HG02981 (cell line): ENCODE measurements around the gene ZNF740.

ENCODE experiments used
- ATAC-seq: cut with Tn5 transposase; IDR thresholded peaks from one replicate; pipeline ENCODE4 v1.9.1; 2021; ENCODE audit warnings: mild to moderate bottlenecking, moderate library complexity; ENCODE audit not compliant: unreplicated experiment

Gene ZNF740

DNA sequence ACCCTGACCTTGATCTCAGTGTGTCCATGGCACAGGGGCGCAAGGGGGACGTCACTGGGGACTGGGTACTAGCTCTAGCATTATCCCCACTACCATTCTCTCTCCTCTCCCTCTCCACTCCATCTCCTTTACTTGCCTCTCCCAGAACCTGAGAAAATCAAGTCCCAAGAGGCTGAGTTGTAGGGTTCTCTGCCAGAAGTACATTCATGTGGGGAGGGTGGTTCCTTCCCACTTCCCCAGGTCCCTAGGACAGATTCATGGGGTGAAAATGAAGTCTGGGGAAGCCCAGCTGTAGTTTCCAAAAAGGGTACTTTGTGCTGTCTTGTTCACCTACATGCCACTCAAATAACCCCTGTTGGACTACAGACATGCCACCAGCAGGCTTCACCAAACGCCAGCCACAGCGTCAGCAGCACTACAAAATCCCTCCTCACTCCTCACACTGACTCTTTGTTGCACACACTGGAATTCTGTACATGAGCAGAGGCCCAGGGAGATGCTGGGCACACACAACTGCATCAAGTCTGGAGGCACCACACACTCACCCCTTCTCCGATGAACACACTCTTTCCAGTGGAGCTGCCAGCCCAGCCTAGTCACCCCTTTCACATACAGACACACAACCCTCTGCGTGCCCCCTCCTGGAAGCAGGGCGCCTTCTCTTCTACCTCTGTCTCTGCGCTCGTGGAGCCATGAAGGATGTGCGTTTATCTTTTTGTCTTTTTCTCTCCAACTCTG lies 44.5 kb downstream of the ZNF740 start:
- ATAC-seq: no peak

DNA sequence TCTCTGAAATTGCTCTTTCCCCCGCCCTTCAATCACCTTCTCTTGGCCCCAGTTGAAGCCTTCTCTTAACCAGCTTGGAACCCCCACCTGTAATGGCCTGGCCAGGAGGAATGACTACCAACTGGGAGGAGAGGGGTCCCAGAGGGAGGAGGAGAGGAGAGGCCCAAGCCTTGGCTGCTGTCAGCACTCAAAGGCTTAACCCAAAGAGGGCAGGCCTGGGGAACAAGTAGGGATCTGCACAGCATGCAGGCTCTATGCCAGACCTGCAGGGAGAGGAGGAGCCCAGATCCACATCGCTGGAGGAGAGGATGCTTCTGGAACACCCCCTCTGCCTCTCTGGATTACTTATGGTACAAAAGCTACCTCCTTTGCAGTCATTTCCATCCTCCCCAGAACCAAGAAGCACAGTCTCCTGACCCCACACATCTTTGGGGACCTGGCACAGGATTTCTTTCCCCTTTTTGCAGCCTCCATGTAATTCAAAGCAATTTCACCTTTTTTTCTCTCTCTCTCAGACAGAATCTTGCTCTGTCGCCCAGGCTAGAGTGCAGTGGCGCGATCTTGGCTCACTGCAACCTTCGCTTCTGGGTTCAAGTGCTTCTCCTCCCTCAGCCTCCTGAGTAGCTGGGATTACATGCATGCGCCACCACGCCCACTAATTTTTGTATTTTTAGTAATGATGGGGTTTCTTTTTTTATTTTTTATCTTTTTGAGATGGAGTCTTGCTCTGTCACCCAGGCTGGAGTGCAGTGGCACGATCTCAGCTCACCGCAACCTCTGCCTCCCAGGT lies 45.3 kb downstream of the ZNF740 start:
- ATAC-seq: no peak

DNA sequence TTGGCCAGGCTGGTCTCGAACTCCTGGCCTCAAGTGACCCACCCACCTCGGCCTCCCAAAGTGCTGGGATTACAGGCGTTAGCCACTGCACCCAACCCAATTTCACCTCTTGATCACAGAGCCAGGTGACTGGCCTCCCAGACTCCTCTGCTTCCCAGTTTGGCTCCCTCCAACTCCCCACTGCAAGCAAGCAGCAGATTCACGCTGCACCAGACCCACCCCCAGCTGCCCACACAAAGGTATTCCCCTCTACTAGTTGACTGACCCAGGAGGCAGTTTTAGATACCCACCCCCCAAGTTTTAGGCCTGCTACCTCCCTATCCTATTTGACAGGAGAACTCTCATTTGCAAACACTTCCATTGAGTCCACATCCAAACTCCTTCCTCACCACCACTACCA lies 46.3 kb downstream of the ZNF740 start:
- ATAC-seq: no peak

DNA sequence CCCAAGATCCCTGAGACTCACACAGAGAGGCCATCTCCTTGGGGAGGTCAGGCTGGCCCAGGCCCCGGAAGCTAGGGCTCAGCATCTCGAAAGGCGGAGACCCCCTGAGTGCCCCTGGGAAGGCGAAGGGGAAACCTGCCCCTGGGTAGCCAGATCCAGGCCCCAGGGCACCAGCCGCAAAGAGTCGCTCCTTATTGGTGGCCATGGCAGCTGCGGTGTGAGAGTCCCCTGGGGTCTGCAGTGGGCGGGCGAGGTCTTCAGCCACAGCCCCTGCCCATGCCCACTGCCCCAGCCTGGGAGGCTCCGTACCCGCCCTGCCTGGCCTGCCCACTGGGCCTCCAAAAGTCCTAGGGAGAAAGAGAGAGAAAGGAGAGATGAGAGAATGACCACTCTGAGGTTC lies 46.8 kb downstream of the ZNF740 start:
- no peak for ATAC-seq

DNA sequence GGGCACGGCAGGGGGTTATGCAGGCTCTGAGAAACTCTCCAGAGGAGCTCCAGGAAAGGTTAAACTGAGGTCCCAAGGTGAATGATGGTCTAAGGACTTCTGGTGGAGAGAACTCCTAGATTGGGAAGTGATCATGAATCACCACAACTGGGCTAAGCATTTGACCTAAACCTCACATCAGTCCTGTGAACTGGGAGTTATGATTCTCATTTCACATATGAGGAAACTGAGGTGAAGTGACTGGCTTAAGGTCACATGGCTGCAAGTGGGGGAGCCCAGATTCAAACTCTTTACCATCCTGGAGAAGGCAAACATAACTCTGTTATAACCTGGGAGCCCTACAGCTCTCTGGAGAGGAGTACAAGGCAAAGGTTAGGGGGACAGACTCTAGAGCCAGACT lies 47.3 kb downstream of the ZNF740 start:
- ATAC-seq: no peak

DNA sequence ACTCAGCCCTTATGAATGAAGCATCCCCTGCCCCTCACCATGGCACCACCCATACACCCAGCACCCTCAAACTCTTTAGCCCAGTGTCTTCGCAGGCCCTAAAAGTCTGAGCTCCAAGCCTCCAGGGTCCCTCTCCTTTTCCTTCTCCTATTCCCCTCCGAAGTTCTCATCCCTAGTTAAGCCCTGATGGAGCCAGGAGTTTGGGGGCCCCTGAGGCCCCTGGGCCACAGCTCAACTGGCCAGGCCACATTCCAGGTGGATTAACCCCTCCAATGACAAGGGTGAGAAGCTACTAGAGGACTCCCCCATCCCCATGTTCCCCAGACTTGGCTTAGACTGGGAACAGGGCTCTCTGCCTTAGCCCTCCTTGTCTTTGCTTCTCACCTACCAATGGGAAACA lies 48.9 kb downstream of the ZNF740 start:
- no peak for ATAC-seq

DNA sequence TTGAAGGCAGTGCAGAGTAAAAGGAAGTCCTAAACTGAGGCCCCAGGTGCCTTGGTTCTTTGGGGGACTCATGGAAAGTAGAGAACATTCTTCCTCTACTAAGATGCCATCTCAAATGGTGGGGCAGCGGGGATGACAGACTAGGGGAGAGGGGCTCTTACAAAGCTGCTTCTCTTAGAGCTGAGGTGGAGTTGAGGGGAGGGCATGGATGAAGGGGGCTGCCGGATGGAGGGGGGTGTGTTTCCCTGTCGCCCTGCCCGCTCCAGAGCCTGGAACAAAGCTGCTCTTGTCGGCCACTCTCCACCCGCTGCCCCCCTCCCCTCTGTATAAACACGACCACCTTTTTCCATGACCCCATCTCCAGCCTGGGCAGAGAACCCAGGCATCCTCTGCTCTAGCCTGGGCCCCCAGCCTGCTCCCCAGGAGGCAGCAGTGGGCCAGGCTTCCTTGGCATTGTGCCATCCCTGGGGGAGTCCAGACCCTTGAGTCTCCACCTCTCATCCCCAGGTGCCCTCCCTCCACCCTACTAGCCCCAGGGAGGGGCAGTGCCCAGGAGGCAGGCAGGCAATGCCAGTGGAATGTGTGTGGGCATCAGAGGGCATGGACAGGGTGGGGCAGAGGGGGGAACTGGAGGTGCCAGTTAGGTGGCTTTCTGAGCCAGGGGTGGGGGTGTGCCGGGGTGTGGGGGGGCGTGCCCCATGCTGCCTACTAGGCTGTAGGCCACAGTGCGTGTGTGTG lies 49.8 kb downstream of the ZNF740 start:
- no peak for ATAC-seq

DNA sequence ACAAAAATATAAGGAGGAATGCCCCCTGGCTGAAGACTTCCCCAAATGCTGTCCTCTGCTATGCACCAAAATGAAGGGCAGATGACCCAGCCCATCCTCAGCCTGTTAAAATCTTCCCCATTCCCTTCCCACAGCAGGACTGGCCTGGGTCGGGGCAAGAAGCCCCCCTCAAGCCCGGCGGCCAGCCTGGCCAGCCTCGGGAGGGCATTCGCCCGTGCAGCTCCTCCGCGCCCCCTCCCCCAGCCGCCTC lies 51.1 kb downstream of the ZNF740 start:
- no peak for ATAC-seq

DNA sequence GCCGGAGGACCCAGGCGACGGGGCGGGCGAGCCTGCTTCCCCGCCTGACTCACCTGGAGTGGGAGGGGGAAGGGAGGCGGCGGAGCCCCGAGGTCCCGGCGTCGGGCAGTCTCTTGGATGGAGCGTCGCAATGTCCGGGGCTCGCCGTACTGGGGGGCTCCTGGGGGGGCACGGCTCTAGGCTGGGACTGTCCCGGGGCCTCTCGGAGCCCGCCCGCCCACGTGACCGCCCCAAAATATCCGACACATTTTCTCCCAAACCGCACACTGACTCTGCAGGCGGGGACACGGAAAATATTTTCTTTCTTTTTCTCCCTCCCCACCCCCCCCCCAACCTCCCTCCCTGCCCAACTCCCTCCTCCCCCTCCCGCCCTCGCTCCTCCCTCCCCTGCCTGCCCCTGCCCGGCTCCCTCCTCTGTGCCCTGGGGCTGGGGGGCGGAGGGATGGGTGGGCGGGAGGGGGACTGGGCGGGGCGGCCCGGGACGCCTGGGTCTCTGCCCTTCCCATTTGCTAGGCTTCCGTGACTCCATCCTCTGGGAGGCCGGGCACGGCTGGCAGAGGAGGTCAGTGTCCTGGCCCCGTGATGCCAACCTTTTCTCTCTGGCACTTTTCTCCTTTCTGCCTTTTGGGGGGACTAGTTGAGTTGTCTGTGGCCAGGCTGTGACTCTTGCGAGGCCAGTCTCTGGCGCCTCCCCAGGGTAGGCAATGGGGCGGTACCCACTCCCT lies 51.6 kb downstream of the ZNF740 start, which contains the start of gene RARG:
Gene RARG, minus strand, starts transcription at position 289 of the 725 bp plus-strand sequence. CDS start 4,664 bp downstream, outside the sequence.
- no peak for ATAC-seq

DNA sequence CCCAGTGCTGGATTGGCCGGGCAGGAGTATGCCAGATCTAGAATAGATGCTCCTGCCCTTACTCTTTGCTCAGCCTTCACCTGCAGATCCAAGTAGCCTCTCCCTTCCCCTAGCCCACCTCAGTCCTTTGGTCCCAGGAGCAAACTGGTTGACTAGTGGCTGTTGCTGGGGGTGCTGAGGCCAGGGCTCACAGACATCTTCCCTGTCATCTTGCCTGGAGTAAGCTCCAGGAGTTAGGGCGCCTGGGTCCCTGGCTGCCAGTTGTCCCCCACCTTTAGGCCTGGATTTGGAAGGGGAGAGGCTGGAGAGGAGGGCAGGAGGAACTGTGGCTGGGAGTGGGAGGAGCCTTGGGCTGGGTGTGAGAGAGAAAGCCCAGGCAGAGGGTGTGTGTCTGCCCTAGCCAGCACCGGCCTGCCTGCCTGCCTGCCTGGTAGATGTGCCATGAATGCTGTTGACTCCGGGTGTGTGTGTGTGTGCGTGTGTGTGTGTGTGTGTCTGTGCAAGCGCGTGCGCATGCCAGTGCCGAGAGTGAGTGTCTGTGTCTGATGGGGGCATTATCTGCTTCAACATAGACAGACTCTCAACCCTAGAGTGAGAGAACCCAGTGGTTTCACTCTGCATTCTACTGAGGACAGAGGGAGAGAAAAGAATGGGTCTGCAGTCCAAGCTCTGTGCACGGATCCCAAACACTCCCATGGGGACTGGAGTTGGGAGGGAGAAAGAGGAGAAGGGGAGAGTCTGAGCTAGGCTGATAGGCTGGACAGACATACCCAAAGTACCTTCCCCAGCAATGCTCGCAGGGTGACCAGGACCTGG lies 52.3 kb downstream of the ZNF740 start:
- no peak for ATAC-seq

DNA sequence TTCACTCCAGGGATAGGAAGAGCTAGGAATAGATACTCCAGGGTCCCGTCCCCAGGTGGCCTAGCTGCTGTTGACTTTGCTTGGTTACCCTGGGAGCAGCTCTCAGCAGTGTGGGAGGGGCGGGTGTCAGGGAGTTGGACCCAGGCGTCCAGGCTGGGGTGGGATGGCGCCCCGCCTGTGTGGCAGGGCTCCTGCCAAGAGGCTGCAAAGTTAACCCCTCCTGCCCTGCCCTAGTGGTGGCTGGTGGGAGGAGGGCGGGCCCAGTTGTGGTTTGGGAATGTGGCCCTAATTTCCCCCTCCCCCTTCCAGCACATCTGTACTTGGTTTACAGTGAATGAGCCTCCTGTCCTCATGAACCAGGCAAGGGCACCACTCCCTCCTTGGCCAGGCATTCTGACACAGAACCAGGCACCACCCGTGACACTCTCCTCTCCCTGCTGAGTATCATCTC lies 53.2 kb downstream of the ZNF740 start:
- ATAC-seq: no peak

DNA sequence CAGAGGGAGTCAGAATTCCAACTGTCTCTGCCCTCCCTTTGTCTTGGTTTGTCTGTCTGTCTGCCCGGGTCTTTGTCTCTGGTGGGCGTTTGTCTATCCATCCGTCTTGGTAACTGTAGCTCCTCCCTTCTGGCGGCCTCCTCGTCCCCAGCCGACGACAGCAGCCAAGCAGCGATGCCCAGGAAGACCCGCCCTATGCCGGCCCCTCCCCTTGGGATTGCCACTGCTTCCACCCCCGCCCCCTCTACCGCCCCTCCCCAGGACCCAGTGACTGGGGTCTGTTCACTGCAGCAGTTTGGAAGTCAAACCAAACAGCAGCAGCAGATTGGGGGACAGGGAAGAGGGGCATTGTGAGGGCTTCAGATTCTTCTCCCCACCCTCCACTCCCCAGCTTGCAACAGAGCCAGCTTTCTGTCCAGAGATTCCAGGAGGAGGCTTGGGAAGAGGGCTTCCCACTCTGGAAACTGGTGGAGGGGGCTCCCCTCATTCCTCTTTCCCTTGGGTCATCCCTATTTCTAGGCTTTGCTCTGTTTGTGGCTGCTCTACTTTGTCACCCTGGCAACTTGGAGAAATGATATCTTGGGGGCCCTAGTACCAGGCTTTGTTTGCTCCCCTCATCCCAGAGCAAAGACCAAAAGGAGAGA lies 53.9 kb downstream of the ZNF740 start:
- no peak for ATAC-seq

DNA sequence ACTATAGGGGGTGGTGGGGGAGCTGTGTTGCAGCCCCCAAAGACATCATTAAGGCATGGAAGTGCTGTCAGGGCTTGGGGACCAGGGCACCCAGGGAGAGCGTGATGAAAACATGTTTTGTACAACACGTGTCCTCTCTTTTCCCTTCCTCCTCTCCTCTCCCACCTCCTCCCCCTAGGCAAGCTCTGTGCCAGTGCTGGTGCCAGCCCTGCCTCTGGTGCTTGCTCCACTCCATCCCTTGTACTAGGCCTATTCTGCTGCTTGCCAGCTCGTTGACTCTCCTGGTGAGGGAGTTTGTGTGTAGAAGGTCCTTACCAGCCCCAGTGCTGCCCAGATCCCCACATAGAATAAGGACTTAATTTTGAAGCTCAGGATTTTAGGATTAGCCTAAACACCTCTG lies 54.6 kb downstream of the ZNF740 start:
- no peak for ATAC-seq

DNA sequence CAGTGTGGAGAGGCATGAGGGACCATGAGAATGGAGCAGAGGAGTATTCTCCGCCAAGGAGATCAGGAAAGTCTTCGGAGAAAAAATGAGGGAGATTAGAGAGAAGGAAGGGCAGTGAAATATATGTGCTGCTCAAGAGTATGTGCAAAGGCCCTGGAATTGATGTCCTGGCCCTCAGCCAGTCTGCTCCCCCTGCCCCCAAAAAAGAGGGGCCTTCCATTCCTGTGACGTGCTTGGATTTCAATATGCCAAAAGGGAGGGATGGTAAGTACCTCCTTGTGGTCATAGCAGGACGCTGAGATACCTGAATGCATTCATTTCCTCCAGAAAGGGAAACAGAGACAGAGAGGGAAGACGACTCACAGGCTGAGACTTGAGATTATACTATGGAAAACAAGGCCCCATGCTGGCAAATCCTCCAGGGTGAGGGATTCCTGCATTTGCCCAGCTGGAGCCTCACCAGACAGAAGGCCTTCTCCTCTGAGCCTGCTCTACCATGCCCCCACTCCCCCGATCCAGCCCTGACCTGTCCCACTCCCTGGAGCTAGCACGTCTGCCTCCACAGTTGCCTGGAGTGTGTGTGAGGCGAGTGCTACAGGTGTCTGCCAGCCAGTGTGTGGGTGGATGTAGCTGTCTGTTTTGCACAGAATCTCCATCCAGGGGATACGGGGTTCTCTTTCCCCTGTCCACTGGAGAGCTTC lies 55.4 kb downstream of the ZNF740 start:
- no peak for ATAC-seq

DNA sequence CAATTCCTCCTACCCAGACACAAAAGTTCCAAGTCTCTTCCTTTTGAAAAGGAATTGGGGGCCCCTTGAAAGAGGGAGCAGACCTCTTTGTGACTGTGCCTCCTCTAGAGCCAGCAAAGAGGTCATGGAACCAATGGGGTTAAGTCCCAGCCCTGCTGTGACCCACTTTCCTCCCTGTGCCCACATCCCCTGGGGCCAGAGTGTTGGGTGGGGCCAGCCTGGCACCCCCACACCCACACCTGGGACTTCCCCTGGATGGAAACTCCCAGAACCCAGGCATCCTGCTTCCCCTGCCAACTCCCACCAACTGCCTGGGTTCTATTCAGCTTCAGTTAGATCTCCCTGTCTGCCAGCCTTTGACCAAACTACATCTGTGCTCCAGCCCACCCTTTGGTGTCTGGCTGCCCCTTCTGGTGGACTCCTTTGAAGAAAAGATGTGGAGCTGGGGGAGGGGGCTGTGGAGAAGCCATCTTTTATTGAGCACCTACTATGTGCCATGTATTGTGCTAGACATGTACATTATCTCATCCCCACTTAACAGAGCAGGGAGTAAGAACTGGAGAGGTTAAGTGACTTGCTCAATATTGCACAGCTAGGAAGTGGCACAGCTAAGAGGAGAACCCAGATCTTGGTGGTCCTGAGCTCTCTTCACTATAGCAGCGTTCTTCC lies 56.1 kb downstream of the ZNF740 start:
- ATAC-seq: no peak

DNA sequence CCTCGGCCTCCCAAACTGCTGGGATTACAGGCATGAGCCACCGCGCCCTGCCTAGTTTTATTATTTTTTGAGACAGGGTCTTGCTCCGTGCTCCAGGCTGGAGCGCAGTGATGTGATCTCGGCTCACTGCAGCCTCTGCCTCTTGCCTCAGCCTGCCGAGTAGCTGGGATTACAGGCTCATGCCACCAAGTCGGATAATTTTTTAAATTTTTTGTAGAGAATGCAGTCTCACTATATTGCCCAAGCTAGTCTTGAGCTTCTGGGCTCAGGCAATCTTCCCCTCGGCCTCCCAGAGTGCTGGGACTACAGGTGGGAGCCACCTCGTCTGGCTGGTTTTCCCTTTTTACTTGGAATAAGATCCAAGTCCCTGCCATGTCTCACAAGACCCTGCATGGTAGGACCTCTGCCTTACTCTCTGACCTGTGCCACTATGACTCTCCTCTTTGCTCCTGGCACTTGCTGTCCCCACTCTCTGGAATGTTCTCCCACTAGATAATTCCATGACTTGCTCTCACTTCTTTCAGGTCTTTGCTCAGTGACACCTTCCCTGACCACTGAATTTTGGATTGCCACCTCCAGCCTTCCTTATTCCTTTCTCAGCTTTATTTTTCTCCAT lies 59.2 kb downstream of the ZNF740 start:
- ATAC-seq: no peak

DNA sequence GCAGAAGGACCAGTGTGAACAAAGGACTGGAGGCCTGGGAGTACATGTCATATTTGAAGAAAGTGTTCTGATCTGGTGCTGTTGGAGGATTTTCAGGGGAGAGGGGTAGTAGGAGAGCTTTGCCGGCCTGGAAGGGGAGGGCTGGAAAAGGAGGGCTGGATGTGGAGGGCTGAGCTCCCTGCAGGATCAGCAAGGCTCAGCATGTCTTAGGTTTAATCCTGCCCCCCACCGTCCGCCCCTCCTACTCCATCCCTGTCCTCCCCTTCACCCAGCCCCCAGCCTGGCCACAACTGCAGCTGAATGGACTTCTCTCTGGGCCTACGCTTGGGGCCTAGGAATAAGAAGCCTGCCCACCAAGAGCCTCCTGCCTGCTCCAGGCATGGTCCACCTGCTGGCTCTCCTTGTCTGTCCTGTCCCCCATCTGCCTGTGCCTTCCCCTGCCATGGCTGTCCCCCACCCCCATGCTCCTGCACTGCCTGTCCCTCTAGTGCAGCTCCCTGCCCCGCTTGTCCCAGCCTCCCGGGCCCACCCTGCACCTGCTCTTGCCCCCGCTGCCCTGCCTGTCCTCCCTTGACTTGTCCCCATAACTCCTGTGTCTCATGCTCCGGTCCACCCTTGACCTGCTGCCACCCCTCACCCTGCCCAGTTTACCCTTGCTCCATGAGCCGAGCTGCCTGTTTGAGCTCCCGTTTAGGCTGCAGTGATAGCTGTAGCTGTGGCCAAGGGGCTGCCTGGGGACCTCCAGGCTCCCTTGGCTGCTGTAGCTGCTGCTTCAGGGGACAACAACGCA lies 61.3 kb downstream of the ZNF740 start:
- ATAC-seq: no peak

DNA sequence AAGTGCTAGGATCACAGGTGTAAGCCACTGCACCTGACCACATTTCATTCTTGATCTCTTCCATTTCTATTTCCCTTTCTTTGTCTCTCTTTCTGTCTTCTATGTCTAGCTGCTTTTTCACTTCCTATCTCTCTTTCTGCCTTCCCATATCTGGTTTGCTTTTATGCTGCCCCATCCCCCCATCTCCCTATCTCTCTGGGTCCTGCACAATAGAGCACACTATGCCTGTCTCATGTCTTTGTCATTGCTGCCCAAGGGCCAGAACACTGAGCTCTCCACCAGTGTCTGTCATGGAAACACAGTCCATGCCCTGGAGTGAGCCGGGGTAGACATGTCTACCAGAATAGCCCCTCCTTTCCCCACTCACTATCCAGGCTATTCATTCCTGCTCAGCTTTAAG lies 63.8 kb downstream of the ZNF740 start:
- ATAC-seq: no peak
